Nephron (organoid): ENCODE measurements around the gene CDH13.

Source experiments
- H3K27ac Mint-ChIP-seq, 3 experiments: 2 replicates each; pipeline ENCODE4 v1.8.0; 2020; ENCODE audit warnings: mixed read lengths in 3 of 3, mild to moderate bottlenecking in 2 of 3, moderate library complexity in 1 of 3
- H3K27me3 Mint-ChIP-seq: 2 replicates; pipeline ENCODE4 v1.8.0; 2021; ENCODE audit warnings: low read depth, mild to moderate bottlenecking, moderate library complexity, mixed read lengths
- H3K36me3 Mint-ChIP-seq: 2 replicates; pipeline ENCODE4 v1.8.0; 2020; ENCODE audit warnings: low read depth, mixed read lengths
- H3K4me1 Mint-ChIP-seq: 2 replicates; pipeline ENCODE4 v1.8.0; 2020; ENCODE audit warnings: mixed read lengths
- H3K4me3 Mint-ChIP-seq, 3 experiments: 2 replicates each; pipeline ENCODE4 v1.8.0; 2020; ENCODE audit warnings: mild to moderate bottlenecking in 3 of 3, mixed read lengths in 3 of 3, moderate library complexity in 2 of 3
- H3K9me3 Mint-ChIP-seq: 2 replicates; pipeline ENCODE4 v1.8.0; 2020; ENCODE audit warnings: mixed read lengths
- TF ChIP-seq, protein P1 (sequence below), 3 experiments: fragments of 200-600 bp; sonication (generic); IDR thresholded peaks; one replicate each; pipeline ENCODE4 v1.5.0; 2021; ENCODE audit warnings: antibody characterized with exemption in 3 of 3; ENCODE audit not compliant: unreplicated experiment in 3 of 3

Gene CDH13

DNA sequence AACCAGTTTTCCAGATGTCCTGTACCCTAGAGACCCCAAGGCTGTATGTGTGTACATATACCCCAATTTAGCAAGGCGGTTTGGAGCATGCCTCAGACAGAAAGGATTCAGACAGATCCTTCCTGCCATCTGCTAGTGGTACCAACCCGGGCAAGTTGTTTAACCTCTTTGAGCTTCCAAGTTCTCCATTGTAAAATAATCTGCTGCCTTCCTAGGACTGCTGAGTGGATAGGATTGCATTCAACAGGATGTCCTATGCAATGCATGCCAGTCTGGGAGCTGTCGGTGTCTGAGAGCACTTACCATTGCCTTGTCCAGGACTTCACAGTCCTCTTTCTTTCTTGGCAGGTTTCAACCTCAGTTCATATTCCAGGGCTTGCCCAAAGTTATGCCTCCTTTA lies 1.9 kb downstream of the CDH13 start:
- Mint-ChIP-seq H3K4me1 (peaks cover 49% of the 10 kb centered on the region), H3K27me3 (peaks cover 64% of the 10 kb centered on the region), H3K36me3 (no peaks in the 10 kb centered on the region), H3K4me3 (peak overlapping the region; percentile 74 to 84 (median 75)), H3K27ac (peak overlapping the region in 2 of 3 experiments; percentile 22 to 28), H3K9me3 (no peaks in the 10 kb centered on the region)
- TF ChIP-seq, protein P1, sequence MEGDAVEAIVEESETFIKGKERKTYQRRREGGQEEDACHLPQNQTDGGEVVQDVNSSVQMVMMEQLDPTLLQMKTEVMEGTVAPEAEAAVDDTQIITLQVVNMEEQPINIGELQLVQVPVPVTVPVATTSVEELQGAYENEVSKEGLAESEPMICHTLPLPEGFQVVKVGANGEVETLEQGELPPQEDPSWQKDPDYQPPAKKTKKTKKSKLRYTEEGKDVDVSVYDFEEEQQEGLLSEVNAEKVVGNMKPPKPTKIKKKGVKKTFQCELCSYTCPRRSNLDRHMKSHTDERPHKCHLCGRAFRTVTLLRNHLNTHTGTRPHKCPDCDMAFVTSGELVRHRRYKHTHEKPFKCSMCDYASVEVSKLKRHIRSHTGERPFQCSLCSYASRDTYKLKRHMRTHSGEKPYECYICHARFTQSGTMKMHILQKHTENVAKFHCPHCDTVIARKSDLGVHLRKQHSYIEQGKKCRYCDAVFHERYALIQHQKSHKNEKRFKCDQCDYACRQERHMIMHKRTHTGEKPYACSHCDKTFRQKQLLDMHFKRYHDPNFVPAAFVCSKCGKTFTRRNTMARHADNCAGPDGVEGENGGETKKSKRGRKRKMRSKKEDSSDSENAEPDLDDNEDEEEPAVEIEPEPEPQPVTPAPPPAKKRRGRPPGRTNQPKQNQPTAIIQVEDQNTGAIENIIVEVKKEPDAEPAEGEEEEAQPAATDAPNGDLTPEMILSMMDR (IDR thresholded peaks at IDR 0.05; ENCODE audit: unreplicated experiment in 3 of 3): no peak

DNA sequence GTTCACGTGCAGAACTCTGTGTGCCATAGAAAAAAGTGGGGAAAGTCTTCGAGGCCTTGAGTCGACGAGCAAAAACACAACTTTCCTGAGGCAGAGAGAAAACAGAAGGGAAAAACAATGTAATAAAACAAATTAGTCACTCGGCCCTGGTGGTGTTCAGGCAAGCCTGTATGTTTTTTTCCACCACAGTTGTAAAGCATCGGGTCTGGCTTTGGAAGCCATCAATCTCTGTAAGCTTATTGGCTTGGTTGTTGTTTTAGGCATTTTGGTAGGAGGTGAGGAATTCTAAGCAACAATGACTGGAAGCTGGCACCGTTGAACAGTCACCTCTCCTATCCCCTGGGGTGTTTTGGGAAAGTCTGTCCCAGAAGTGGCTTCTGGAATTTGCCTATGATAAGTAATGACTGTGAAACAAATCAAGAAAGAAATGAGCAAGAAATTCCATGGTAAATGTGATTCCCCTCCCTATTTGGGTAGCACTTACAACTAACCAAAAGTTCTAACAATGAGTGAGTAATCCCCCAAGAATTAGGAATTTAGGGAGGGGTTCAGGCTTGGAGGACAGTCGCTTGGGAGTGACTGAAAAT lies 2.8 kb downstream of the CDH13 start:
- H3K4me3 Mint-ChIP-seq: peak overlapping the region in 1 of 3 experiments; percentile 40
- peaks cover 54% of the 10 kb centered on the region for H3K4me1 Mint-ChIP-seq
- peaks cover 59% of the 10 kb centered on the region for H3K27me3 Mint-ChIP-seq
- no peaks in the 10 kb centered on the region for H3K36me3 Mint-ChIP-seq
- no peaks in the 10 kb centered on the region for H3K9me3 Mint-ChIP-seq
- TF ChIP-seq, protein P1 (IDR thresholded peaks at IDR 0.05; ENCODE audit: unreplicated experiment in 3 of 3): no peak
- H3K27ac Mint-ChIP-seq: no peak overlapping the region

DNA sequence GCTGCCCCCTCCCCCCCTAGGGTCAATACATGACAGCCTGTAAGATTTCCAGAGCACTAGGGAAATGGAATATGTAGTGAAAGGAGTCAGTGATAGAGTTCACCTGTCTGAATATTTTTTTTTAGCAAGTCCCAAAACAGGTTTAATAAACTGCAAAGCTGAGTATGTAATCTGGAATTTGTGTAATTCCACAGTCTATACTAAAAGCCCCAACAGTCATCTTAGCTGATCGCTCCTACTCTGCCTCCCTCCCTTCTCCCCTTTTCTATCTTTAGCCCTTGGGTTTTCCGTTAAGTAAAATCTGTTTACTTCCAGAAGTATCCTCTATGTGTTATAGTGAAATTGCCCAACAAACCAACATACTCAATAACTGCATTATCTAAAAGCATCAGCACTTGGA lies 3.5 kb downstream of the CDH13 start:
- peaks cover 52% of the 10 kb centered on the region for H3K27me3 Mint-ChIP-seq
- H3K9me3 Mint-ChIP-seq: no peaks in the 10 kb centered on the region
- no peak overlapping the region for H3K27ac Mint-ChIP-seq
- H3K4me1 Mint-ChIP-seq: peaks cover 61% of the 10 kb centered on the region
- H3K36me3 Mint-ChIP-seq: no peaks in the 10 kb centered on the region
- TF ChIP-seq, protein P1 (IDR thresholded peaks at IDR 0.05; ENCODE audit: unreplicated experiment in 3 of 3): no peak
- H3K4me3 Mint-ChIP-seq: peak overlapping the region in 1 of 3 experiments; percentile 65

DNA sequence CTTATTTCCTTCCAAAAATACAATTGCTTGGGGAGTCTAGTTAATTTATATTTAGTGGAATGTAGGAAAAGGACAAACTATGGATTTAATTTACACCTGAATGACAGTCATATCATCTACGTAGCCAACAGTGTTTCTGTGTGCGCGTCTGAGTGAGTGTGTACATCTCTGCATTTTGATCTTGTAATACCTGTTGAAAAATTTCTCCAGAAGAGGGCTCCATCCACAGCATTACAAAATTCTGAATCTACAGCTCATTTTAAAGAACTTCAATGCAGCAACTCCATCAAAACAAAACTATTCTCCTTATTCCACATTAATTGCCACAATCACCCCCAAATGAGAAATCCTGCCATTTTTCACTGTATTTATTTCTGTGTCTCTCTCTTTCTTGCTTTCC lies 3.9 kb downstream of the CDH13 start:
- Mint-ChIP-seq H3K27ac (no peak overlapping the region), H3K4me1 (peaks cover 65% of the 10 kb centered on the region), H3K4me3 (peak overlapping the region in 2 of 3 experiments; percentile 4 to 65), H3K9me3 (no peaks in the 10 kb centered on the region), H3K36me3 (no peaks in the 10 kb centered on the region), H3K27me3 (peaks cover 47% of the 10 kb centered on the region)
- TF ChIP-seq, protein P1 (IDR thresholded peaks at IDR 0.05; ENCODE audit: unreplicated experiment in 3 of 3): peak; percentile 19 to 45 (median 35)

DNA sequence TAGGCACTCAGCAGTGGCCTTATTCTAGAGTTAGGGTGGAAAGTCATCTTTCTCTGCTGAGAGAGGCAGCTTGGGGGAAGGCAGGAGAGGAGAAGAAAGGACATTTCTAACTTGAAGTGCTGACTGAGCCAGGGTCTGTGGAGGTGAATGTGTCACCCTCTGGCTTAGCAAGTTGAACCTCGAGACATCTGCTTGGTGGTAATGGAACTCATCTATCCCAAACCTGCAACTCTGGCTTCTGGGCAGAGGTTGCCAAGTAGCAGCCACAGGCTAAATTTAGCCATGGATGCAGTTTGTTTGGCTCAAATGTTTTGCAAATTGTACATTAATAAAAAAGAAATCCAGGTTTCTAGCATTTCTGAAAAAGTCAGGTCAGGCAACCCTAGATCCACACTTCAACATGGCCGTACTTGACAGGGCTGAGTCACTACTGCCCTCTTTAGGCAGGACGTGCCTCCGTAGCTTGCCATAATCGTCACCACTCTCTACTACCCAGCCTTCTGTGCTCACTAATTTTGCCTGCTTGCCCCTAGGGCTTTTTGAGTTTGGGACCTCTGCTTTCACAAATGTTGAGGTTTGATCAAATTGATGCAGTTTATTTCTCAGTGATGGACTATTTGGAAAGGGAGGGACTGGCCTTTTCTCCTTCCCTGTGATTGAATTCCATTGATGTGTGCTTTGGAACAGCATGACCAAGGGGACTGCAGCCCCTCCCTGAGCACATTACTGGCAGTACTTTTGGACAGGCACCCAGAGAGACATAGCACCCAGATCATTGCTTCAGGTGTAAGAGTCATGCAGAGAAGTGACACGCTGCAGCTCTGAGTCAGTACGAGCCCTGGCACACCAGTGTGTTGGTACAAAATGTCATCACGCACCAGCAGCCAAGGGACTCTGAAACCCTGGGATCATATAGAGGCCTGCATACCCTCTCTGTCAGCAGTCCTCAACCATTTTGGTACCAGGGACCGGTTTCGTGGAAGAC lies 5.2 kb downstream of the CDH13 start:
- no peaks in the 10 kb centered on the region for H3K9me3 Mint-ChIP-seq
- TF ChIP-seq, protein P1 (IDR thresholded peaks at IDR 0.05; ENCODE audit: unreplicated experiment in 3 of 3): peak in 1 of 3 experiments; percentile 12
- peaks cover 61% of the 10 kb centered on the region for H3K4me1 Mint-ChIP-seq
- peaks cover 34% of the 10 kb centered on the region for H3K27me3 Mint-ChIP-seq
- no peaks in the 10 kb centered on the region for H3K36me3 Mint-ChIP-seq
- H3K27ac Mint-ChIP-seq: no peak overlapping the region
- no peak overlapping the region for H3K4me3 Mint-ChIP-seq
